Retinal pigment epithelial cell (primary cell): ENCODE results near the gene BOD1L2.

Experiments used
- DNase-seq: peaks from one replicate; pipeline ENCODE4 v3.0.0-alpha.2; 2010; ENCODE audit warnings: low read depth
- H3K4me3 ChIP-seq: 2 replicates; pipeline ENCODE4 v1.5.1; 2011; ENCODE audit warnings: mild to moderate bottlenecking, low read length, control low read depth, moderate library complexity
- CTCF ChIP-seq: conservative IDR thresholded peaks from 2 replicates; pipeline ENCODE4 v1.5.1; 2011; ENCODE audit warnings: low read depth, low read length, control low read depth, inconsistent platforms

Gene BOD1L2

GRCh38 chr18:57198073-57198472 lies 51.2 kb downstream of the BOD1L2 start:
- no peak for DNase-seq
- H3K4me3 ChIP-seq: no peak overlapping the region
- TF ChIP-seq CTCF: no peak
